Activated CD8-positive, alpha-beta memory T cell treated with anti-CD3 and anti-CD28 coated beads, Interleukin-2, amount 50 U/mL, for 4 hours (primary cell): ENCODE data around the gene HAVCR1.
"Not testable (repeated sequence)": the region's sequence is repeated elsewhere in the genome, so short reads cannot be mapped to it uniquely, and the experiment has no call there.

Source experiments
- DNase-seq: peaks from one replicate; pipeline ENCODE4 v3.0.0-alpha.2; 2020

The HAVCR1 gene

GRCh38 chr5:157059093-157059539, at the start of gene HAVCR1:
TSS of gene HAVCR1 (minus strand) at chr5:157059116. CDS start at chr5:157057943, 1,173 bp downstream.
- no peak for DNase-seq

DNA sequence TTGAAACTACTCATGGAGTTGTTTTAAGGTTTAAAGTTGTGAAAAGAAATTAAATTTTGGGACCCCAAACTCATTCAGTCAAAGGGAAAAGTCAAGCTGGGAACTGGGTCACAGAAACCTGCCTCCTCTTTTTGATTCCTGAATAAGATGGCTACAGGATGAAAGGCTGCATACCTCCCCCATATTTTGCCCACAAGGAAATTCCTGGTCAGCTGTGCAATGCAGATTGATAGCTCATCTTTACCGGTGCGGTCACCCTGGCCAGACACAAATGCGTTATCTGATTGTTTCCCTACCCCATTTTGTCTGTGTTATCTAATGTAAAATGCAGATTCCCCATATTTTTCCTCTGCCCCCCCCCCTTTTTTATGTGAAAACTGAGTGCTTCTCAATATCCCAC, 48.6 kb upstream of the HAVCR1 start:
- DNase-seq = no peak

DNA sequence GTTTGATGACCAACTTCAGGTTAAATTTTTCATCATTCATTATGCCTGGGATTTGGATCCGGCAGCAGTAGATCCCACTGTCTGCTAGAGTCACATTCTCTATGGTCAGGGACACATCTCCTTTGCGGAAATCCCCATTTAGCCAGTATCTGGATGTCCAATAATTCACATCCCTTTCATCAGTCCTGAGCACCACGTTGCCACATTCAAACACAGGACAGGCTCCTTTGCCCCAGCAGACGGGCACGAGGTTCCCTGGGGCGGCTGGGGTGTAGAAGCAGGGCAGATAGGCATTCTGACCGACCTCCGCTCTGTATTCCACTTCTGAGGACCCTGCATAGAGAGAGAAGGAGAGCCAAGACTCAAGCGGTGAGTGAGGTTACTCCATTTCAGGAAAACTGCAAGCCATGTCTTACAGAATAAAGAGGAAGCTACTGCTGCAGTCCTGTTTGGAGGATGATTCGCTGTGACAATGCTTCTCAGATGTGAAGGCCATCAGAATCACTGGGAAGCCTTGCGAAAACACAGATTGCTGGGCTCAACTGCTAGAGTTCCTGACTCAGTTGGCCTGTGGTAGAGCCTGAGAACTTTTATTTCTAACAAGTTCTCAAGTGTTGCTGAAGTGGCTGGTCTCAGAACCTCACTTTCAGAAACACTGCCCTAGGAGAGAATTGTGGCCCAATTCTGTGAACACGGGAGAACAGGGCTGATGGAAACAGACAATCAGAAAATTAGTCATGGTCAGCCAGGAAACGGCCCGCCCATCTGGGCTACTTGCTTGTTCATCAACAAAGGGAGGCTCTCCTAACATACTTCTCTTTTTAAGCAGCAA, 47.9 kb upstream of the HAVCR1 start:
- DNase-seq = no peak

- no peak for DNase-seq
These were observed 41.3 kb upstream of the HAVCR1 start for GRCh38 chr5:157100140-157100679.

GRCh38 chr5:157088342-157088990, 29.6 kb upstream of the HAVCR1 start:
- no peak for DNase-seq

DNA sequence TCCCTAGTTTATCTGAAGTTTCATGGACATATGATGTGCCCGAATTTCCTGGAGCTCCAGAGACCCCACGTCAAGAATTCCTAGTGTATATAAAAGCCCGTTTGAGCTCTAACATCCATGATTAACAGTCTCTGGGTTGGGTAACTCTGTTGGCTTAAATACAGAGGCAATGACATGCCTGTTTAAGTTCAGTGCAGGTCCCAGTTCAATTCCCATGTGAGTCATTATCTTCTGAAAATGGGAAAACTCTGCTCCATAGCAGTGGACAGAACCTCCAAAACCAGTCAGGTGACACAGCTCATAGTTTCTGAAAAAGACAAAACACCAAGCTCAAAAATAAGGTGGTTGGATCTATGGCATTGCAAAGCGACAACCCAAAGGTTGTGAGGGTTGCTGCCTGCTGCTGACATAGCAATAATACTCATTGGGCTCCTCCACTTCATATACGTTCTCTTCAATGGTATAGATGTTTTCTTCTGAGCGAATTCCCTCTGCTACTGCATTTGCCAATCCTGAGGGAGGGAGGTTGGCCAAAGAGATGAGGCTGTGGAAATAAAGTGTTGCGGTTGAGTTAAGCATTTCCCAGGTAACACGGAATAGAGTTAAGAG, 27.9 kb upstream of the HAVCR1 start:
- no peak for DNase-seq

DNA sequence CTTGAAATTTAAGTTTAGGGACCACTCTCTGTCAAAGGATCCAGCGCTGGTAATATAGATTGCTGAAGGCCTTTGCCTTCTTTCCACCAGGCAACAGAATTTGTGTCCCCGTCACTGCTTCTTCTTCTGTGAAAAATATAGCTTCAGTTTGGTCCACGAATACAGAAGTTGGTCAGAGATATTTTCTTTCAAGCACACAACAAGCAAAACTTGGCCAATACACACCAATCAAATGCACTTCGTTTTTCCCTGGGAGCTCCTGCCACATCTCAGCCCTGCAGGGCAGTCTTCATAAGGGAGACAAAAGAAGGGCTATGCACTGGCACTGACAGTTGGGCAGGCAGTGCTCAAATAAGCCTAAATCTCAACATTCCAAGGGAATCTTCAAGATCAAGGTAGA, 27.0 kb upstream of the HAVCR1 start:
- no peak for DNase-seq

- no peak for DNase-seq
These were observed 21.4 kb upstream of the HAVCR1 start for GRCh38 chr5:157080286-157080685.

- DNase-seq = no peak
These were observed 17.6 kb upstream of the HAVCR1 start for GRCh38 chr5:157076558-157076957.

DNA sequence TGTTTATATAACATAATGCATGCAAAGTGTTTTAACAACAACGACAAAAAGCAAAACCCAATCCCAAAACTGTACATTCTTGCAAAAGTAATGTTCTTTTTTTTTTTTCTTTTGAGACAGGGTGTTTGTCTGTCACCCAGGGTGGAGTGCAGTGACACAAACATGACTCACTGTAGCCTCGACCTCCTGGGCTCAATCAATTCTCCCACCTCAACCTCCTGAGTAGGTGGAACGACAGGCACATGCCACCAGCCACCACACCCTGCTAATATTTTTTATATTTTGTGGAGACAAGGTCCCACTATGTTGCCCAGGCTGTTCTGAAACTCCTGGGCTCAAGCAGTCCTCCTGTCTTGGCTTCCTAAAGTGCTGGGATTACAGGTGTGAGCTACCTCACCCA, 13.6 kb upstream of the HAVCR1 start:
- DNase-seq = peak; percentile 21

- no peak for DNase-seq
These were observed 11.0 kb upstream of the HAVCR1 start for GRCh38 chr5:157069949-157070348.

DNA sequence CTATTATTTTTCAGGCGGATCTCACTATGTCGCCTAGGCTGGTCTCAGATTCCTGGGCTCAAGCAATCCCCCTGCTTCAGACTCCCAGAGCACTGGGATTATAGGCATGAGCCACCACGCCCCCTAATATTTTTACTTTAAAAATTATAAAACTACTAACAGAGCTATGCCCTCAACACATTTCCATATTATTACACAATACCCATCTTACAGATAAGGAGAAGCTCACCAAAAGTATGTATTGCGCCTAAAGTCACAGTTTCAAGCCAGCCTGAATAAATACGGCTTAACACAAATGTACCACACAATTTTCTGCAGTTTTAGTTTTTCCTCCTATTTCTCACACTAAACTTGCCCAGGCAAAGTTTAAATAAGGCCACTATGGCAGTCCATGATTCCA, 9.9 kb upstream of the HAVCR1 start:
- DNase-seq = no peak

GRCh38 chr5:157068339-157068738, 9.4 kb upstream of the HAVCR1 start:
- DNase-seq = no peak

- no peak for DNase-seq
These were observed 8.1 kb upstream of the HAVCR1 start for GRCh38 chr5:157067005-157067404.

- no peak for DNase-seq
These were observed 7.2 kb upstream of the HAVCR1 start for GRCh38 chr5:157066080-157066479.

- DNase-seq = no peak
These were observed 5.0 kb upstream of the HAVCR1 start for GRCh38 chr5:157063776-157064430.

DNA sequence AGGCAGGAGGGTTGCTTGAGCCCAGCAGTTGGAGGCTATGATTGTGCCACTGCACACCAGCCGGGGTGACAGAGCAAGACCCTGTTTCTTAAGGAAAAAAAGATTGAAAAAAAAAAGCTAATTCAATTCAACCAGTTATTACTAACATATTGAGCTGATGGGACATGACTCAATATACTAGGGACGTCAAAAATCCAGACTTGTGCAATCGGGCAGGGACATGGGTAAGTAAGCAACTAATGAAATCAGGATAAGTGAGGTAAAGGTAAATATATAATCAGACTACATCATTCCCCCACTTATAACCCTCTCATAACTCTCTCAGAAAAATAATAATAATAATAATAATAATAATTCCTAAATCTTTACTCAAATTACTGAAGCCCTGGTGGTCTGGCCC, 975 bp upstream of the HAVCR1 start:
- DNase-seq = no peak

- no peak for DNase-seq
These were observed 1.2 kb downstream of the HAVCR1 start for GRCh38 chr5:157057459-157058370.

DNA sequence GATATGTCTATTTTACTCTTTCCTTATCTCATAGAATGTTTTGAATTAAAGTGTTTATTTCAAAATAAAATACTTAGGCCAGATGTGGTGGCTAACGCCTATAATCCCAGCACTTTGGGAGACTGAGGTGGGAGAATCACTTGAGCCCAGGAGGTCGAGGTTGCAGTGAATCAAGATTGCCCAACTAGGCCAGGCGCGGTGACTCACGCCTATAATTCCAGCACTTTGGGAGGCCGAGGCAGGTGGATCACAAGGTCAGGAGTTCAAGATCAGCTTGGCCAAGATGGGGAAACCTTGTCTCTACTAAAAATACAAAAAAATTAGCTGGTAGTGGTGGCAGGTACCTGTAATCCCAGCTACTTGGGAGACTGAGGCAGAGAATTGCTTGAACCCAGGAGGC, 2.1 kb downstream of the HAVCR1 start:
- DNase-seq = not testable (repeated sequence)

GRCh38 chr5:157051604-157052245, 7.2 kb downstream of the HAVCR1 start:
- DNase-seq = no peak

- DNase-seq = no peak
These were observed 8.9 kb downstream of the HAVCR1 start for GRCh38 chr5:157050050-157050449.
